GM19467 (cell line): Measurements from ENCODE around the gene GRM8.

Experiments
- ATAC-seq: cut with Tn5 transposase; IDR thresholded peaks from one replicate; pipeline ENCODE4 v1.9.1; 2021; ENCODE audit warnings: mild to moderate bottlenecking, moderate library complexity; ENCODE audit not compliant: unreplicated experiment

GRM8 gene

DNA sequence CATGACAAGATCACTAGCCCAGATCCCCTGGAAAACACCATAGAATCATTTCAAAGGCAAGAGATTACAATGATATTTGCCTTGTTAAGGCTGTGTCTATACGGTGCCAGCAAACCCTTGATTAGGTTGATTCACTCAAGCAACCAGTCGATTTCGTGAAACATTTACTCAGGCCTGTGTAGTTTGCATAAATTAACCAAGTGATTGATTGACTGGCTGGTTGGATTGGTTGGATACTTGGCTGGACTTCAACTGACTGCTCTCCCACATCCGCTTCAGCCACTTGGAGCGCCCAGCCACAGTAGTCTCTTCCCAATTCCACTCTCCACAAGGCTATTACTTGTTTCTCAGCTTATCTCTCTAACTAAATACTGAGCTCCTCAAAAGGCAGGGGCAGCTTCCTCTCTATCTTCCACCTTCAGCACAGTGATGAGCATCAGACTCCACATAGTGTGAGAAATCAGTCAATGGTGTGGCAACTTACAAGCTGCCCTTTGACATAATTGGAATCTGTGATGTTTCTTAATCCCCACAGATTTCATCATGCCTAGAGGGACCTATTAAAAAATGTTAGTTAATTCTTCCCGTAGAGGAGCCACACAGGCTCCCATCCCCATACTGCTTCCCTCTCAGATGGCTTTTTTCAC lies 217.4 kb downstream of the GRM8 start:
- no peak for ATAC-seq

DNA sequence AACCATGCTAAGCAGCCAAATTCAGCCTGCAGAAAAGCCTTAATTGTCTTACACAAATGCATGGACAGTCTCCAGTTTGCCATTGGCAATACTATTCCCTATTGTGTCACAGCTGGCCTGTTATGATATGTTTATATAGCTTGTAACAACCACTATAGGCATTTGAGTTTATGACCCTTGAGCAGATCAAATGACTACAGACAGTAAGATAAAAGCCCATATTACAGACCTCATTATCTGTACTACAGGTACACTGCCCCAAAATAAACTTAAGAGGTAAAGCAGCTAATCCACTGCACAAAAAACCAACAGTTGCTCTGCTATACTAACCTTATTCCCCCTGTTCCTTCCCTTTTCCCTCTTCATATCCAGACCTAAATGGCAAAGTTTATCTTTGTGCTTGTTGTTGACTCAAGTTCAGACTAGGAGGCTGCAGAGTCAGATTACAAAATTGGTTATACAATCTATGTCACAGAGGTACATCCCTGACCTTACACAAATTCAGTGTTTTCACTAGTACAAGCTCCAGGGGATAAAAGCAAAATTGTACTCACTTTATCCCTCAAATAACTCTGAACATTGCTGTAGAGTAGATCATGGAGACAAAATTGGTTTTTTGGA lies 218.4 kb downstream of the GRM8 start:
- no peak for ATAC-seq

GRCh38 chr7:127029823-127030222 lies 222.9 kb downstream of the GRM8 start:
- no peak for ATAC-seq

GRCh38 chr7:127021857-127022256 lies 230.9 kb downstream of the GRM8 start:
- ATAC-seq, result no peak

DNA sequence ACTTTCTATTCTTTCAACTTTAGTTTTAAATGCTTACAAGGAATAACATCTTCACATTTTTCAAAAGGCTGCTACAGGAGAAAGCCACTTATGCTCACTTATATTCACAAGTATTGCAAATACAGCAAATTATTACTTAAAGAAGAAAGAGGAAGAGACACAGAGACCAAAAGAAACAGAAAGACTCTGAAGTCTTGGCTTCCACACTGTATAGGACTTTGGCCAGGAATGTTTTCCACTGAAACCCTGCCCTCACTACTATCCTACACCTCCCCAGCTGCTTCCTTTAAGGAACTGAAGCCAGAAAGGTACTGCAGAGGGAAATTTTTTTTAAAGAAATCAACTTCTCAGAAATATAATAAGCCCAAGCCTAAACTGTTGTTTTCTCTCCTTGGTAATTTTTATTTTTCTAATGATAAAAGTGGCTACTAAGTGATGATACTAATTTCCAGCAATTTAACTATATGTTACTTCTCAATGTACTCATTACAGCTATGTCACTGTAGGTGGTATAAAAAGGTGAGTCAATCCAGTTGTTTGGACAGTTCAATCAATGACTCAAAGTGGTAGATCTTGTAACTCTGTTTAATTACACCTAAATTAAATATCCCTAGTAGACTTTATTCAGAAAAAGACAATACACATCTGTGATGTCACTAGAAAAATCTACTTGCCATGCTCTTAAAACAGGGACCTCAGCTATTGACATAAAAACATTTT lies 231.6 kb downstream of the GRM8 start:
- no peak for ATAC-seq

DNA sequence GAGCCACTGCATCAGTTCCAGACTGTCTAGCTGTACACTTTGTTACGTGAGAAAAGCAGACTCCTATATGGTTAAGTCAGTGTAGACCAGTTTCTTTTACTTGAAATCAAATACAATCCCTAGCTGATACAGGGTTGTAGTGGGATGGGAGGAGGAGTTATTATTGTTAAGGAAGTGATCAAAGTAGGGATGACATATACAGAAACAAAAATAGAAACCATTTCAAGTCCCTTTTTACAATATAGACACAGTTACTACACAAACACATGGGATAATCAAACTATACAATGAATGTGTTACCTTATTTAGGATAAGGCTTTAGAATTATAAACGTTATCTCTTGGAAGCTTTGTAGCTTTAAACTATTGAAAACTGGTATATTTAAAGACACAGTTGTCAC lies 233.9 kb downstream of the GRM8 start:
- no peak for ATAC-seq

GRCh38 chr7:127017196-127017595 lies 235.5 kb downstream of the GRM8 start:
- no peak for ATAC-seq

DNA sequence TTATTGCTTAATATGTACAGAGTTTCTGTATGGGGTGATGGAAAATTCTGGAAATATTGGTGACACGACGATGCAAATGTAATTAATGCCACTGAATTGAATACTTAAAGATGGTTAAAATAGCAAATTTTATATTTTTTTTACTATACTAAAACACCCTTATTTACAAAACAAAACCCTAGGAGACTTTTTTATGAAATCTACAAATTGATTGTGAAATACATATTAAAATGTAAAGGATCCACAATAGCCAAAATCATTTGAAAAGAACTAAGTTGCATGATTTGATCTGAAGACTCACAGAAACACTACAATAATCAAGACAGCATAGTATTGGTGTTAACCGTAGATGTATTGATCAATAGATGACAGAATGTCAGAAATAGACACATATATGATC lies 252.0 kb downstream of the GRM8 start:
- no peak for ATAC-seq

GRCh38 chr7:126996659-126997058 lies 256.1 kb downstream of the GRM8 start:
- ATAC-seq, result no peak

GRCh38 chr7:126993626-126994213 lies 259.0 kb downstream of the GRM8 start:
- no peak for ATAC-seq

- no peak for ATAC-seq
Measured at GRCh38 chr7:126988022-126988421, 264.7 kb downstream of the GRM8 start.

GRCh38 chr7:126979722-126980121 lies 273.0 kb downstream of the GRM8 start:
- ATAC-seq, result no peak

DNA sequence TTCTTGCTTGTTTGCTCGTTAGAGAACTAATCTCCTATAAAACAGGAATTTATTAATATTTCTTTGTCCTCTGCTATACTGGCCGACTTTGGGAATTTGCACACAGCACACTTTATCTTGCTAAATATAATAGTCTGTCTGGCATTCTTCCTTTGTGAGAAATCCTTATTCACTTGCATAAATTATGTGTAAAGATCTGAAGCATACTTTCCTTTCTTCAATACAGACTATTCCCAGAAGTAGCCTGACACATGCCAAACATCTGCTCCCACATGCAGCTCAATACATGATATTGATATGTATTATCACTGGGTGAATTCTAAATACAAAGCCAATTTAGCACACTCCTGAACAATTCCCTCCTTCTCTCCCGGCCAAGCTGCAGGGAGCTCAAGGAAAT lies 273.9 kb downstream of the GRM8 start:
- no peak for ATAC-seq

DNA sequence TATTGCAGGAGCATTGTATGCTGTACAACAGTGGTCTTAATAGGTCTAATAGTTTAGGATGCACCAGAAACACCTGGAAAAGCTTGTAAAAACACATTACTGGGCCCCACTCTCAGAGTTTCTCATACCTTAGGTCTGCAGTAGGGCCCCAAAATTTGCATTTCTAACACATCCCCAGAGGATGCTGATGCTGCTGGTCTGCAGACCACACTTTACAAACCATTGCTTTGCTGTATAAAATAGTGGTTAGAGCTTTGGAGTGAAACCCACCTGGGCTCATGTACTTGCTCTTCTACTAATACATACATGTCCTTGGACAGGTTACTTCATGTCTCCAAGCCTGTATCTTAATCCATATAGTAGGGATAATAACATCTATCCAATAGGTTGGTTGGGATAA lies 279.7 kb downstream of the GRM8 start:
- ATAC-seq, result no peak

GRCh38 chr7:126972571-126972970 lies 280.2 kb downstream of the GRM8 start:
- no peak for ATAC-seq

- ATAC-seq, result no peak
Measured at GRCh38 chr7:126959649-126960048, 293.1 kb downstream of the GRM8 start.

GRCh38 chr7:126958367-126958766 lies 294.4 kb downstream of the GRM8 start:
- no peak for ATAC-seq

DNA sequence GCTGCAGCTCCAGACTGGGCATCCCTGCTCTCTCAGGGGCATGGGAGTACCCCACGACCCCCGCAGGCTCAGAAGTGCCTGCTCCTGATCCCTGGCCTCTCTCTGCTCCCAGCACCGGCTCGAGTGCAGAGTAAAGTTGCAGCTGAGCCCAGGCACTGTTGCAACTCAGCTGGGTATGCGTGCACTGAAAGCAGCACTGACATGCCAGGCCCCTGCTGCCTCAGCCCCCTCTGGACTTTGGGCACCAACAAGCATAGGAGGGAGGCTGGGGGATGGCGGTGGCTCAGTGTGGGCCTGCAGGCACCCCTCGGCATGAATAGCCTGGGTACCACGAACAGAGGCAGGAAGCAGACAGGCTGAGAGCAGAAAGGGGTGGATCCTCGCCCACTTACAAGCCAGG lies 295.3 kb downstream of the GRM8 start:
- ATAC-seq, result no peak

- ATAC-seq, result no peak
Measured at GRCh38 chr7:126953461-126953860, 299.3 kb downstream of the GRM8 start.

GRCh38 chr7:126948664-126949063 lies 304.1 kb downstream of the GRM8 start:
- peak; percentile 73 for ATAC-seq

DNA sequence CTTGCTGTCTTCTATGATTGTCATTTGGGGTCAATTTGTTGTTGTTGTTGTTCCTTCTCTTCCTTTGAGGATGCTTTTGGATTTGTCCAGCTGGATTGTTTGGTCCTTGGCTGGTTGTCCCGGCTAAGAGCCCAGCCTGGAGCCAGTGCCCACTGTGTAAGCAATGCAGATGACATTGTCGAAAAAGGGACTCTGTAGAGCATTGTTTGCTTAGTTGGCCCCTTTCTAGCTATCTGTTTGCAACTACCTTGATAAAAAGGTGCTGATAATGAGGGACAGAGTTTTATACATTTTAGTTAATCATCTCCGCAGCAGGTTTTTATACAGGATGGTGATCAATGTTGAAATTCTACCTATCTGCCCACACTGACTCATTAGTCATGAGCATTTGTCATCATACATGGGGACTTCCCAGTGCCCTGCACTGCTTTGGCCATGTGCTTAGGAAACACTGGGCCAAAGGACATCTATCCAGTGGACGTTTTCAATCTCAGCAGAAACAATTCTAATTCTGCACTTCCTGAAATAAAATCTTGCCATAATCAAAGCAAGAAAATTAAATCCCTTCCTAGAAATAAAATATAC lies 311.9 kb downstream of the GRM8 start:
- no peak for ATAC-seq

DNA sequence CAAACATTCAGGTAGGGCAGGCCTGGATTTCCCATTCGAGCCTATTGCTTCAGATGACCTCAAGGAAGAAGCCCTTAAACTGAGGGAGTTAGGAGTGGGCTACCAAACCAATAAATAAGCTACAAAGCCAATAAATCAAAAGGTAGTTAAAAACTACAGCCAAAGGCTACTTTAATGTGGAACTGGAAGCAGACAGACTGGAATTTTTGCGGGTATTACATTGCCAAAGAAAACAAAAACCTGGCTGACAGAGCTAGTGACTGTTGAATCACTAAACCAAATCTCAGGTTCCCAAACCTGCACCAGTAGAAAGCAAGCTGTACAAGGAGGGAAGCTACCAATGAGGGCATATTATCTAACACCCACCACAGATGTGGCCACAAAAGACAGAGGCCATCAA lies 315.6 kb downstream of the GRM8 start:
- no peak for ATAC-seq
